ENCODE measurements around the gene SMIM17. TPM values are rescaled to one million over a fixed set of nuclear protein-coding genes. Genes with fewer than 3 reads are reported as not detected.
"Not testable (repeated sequence)": the region's sequence is repeated elsewhere in the genome, so short reads cannot be mapped to it uniquely, and the experiment has no call there.

SMIM17 gene
- total RNA-seq, 1 donor from 2014 or later: not detected

DNA sequence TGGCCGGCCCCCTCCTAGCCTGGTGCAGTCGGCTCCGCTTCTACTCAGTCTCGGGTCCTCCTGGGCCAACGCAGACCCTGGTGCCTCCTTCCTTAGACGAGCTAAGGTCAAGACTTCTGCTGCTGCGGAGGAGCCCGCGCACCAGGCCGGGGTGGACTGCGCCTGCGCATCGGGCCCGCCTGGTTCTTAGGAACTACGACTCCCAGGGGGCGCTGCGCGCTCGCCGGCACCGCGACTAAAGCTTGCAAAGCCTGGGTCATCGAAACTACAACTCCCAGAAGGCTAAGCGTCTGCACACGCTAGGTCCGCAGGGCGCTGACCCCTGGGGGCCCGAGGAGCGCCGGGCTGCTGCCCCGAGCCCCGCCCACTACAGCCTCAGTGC, 28.6 kb downstream of the SMIM17 start, which contains the start of gene ZNF835:
TSS of gene ZNF835 (minus strand) at position 145 of the 382 bp plus-strand sequence. CDS start 6,559 bp downstream, outside the sequence.
- TF ChIP-seq, protein P1, sequence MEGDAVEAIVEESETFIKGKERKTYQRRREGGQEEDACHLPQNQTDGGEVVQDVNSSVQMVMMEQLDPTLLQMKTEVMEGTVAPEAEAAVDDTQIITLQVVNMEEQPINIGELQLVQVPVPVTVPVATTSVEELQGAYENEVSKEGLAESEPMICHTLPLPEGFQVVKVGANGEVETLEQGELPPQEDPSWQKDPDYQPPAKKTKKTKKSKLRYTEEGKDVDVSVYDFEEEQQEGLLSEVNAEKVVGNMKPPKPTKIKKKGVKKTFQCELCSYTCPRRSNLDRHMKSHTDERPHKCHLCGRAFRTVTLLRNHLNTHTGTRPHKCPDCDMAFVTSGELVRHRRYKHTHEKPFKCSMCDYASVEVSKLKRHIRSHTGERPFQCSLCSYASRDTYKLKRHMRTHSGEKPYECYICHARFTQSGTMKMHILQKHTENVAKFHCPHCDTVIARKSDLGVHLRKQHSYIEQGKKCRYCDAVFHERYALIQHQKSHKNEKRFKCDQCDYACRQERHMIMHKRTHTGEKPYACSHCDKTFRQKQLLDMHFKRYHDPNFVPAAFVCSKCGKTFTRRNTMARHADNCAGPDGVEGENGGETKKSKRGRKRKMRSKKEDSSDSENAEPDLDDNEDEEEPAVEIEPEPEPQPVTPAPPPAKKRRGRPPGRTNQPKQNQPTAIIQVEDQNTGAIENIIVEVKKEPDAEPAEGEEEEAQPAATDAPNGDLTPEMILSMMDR (IDR thresholded peaks at IDR 0.05): no peak
- Mint-ChIP-seq H3K4me3 (peak within 1 kb of the TSS; percentile 94), H3K27ac (peak within 1 kb of the TSS; percentile 84), H3K4me1 (peaks cover 16% of the 10 kb centered on the region), H3K9me3 (no peaks in the 10 kb centered on the region), H3K36me3 (ENCODE audit: low read depth) (peaks cover 12% of the 10 kb centered on the region), H3K27me3 (no peaks in the 10 kb centered on the region)
- CTCF ChIA-PET: no interaction called here
- DNase-seq (peak; percentile 91), ATAC-seq (ENCODE audit: low read depth) (peak; percentile 98)
- intact Hi-C loops (cut with micrococcal nuclease): loop anchor here (1.0 to 5.0 kb wide), 5 partner anchors 76 to 278 kb away; partner anchors contain the start of genes ZFP28, ZNF582, ZNF583 and ZNF667
- POLR2A ChIA-PET: interaction anchor here (0.5 to 1.4 kb wide), 7 partner anchors 11 to 1056 kb away, joined by 3 to 6 read pairs (median 3); partner anchors contain the start of genes ZFP28, ZNF471 and ZNF671

DNA sequence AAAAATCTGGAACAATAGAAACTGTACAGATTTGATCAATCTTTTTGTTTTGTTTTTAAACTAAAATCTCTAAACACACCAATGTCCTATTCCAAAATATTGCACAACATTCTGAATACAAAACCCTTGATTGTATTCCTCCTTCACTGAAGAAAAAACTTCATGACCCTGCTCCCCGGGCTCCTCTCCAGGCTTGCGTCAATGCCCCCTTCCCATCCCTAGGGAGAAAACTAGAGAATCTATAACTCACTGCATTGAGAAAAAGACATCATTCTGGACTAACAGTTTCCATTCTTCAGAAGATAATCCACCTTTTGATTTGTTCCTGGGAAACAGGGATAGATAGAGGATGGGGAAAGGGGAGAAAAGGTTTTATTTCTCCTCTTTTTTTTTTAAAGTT, 29.7 kb downstream of the SMIM17 start:
- POLR2A ChIA-PET: interaction anchor here (1.1 kb wide), 1 partner anchor 165 kb away, joined by 3 read pairs; the partner anchor contains the start of gene ZNF471
- H3K4me1 Mint-ChIP-seq: peaks cover 16% of the 10 kb centered on the region
- ATAC-seq (ENCODE audit: low read depth): not testable (repeated sequence)

DNA sequence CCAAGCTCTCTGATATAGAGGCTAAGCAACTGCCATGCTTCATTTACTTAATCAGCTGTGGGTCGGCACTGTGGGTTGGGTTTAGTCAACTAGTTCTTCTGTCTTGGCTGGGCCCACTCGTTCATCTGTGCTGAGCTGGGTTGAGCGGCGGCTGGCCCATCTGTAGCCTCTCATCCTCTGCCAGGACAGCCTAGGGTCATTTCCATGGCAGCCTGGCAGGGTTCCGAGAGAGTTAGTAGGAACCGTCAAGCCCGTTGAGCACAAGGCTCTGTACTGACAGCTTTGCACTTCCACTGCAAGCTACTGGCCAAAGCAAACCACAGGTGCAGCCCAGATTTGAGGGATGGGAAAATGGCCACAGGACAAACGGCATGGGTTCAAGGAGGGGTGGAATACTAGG, 35.2 kb downstream of the SMIM17 start:
- DNase-seq (no peak), ATAC-seq (ENCODE audit: low read depth) (no peak)
- TF ChIP-seq, protein P1 (IDR thresholded peaks at IDR 0.05): no peak
- no peaks in the 10 kb centered on the region for H3K36me3 Mint-ChIP-seq (ENCODE audit: low read depth)
- intact Hi-C loops (cut with micrococcal nuclease): no loop called here
- POLR2A ChIA-PET: no interaction called here
- H3K27me3 Mint-ChIP-seq: no peaks in the 10 kb centered on the region
- H3K9me3 Mint-ChIP-seq: peaks cover 3% of the 10 kb centered on the region
- H3K4me1 Mint-ChIP-seq: no peaks in the 10 kb centered on the region
- H3K27ac Mint-ChIP-seq: no peak overlapping the region
- H3K4me3 Mint-ChIP-seq: no peak overlapping the region
- CTCF ChIA-PET: no interaction called here

More for the DNA sequence above, 29.7 kb downstream of the SMIM17 start:
- DNase-seq, H3K27ac Mint-ChIP-seq, CTCF ChIA-PET, H3K27me3 Mint-ChIP-seq, H3K4me3 Mint-ChIP-seq, H3K9me3 Mint-ChIP-seq: not testable (repeated sequence)
- intact Hi-C loops (cut with micrococcal nuclease): loop anchor here (5.0 kb wide), 1 partner anchor 195 kb away; the partner anchor contains the start of gene ZNF667
- H3K36me3 Mint-ChIP-seq (ENCODE audit: low read depth): peaks cover 12% of the 10 kb centered on the region

DNA sequence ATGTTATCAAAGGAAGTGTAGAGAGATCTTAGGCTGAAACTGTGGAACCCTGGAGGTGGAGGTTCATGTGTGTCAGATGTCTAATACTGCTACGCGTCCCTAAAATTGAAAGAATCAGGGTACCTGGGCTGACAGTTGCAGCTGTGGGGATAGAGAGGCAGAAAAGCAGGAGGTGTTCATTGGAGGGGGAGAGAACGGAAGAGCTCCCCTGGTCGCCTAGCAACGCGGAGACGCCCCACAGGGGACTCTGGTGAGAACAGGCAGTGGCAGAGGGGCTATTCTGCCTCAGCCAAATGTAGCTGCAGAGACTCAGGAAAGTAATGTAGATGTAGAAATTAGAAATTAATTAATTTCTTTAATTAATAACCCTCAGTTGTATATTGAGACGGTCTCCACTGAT, 38.7 kb downstream of the SMIM17 start:
- TF ChIP-seq, protein P1 (IDR thresholded peaks at IDR 0.05): no peak
- Mint-ChIP-seq H3K9me3 (peaks cover 5% of the 10 kb centered on the region), H3K27me3 (no peaks in the 10 kb centered on the region), H3K27ac (no peak overlapping the region), H3K4me3 (no peak overlapping the region), H3K36me3 (ENCODE audit: low read depth) (peaks cover 15% of the 10 kb centered on the region), H3K4me1 (no peaks in the 10 kb centered on the region)
- ChIA-PET CTCF (no interaction called here), POLR2A (no interaction called here)
- no peak for DNase-seq
- ATAC-seq (ENCODE audit: low read depth): no peak
- intact Hi-C loops (cut with micrococcal nuclease): no loop called here

DNA sequence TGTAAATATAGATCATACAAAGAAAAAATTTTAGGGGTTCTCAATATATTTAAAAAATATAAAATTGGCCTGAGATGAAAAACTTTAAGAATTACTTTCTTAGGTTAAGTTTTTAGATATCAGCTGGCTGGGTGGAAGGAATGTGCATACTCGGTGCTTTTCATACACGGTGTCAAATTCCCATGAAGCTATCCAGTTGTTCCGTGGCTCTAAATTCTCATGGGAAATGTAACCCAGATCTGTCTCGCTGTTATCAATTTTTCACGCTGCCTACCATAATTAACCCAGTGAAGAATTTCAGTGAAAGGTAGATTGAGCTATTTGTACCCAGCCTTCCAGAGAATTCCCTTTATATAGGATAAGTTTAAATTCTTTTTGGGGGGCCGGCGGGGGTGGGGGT, 40.2 kb downstream of the SMIM17 start:
- H3K36me3 Mint-ChIP-seq (ENCODE audit: low read depth): peaks cover 15% of the 10 kb centered on the region
- intact Hi-C loops (cut with micrococcal nuclease): no loop called here
- no peak overlapping the region for H3K4me3 Mint-ChIP-seq
- ChIA-PET POLR2A (no interaction called here), CTCF (no interaction called here)
- H3K9me3 Mint-ChIP-seq: peaks cover 5% of the 10 kb centered on the region
- H3K4me1 Mint-ChIP-seq: no peaks in the 10 kb centered on the region
- ATAC-seq (ENCODE audit: low read depth) (no peak), DNase-seq (no peak)
- H3K27me3 Mint-ChIP-seq: no peaks in the 10 kb centered on the region
- TF ChIP-seq, protein P1 (IDR thresholded peaks at IDR 0.05): no peak
- H3K27ac Mint-ChIP-seq: no peak overlapping the region

DNA sequence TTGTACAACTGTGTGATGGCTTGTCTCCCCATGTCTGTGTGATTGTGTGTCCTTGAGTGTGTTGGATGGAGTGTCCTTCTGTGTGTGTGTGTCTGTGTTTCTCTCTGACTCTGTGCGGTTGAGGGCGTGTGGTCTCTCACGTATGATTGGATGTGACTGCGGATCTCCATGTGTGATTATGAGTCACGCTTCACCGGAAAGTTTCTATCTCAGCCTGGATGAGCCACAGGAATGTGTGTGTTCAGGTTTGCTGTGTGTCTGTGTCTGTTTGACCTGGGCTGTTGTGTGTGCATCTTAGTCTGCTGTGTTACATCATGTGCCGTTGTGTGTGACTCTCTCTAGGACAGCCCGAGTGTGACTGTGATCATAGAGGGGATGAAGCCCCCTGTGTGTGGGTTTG, 44.1 kb downstream of the SMIM17 start:
- Mint-ChIP-seq H3K27me3 (no peaks in the 10 kb centered on the region), H3K27ac (no peak overlapping the region), H3K4me1 (no peaks in the 10 kb centered on the region), H3K4me3 (no peak overlapping the region), H3K9me3 (peaks cover 2% of the 10 kb centered on the region), H3K36me3 (ENCODE audit: low read depth) (peaks cover 15% of the 10 kb centered on the region)
- intact Hi-C loops (cut with micrococcal nuclease): no loop called here
- CTCF ChIA-PET: no interaction called here
- ATAC-seq (ENCODE audit: low read depth) (no peak), DNase-seq (no peak)
- POLR2A ChIA-PET: no interaction called here
- TF ChIP-seq, protein P1 (IDR thresholded peaks at IDR 0.05): no peak
